OCI-LY1 (cell line): ENCODE data around the gene PTPRT.

Source experiments
- H2AFZ ChIP-seq: fragments of 200-600 bp; sonication (generic), shearing (Covaris generic); 2 replicates; pipeline ENCODE4 v1.6.0; 2014; ENCODE audit warnings: antibody characterized with exemption, mild to moderate bottlenecking, low read length
- H3F3A ChIP-seq: fragments of 200-600 bp; sonication (generic), shearing (Covaris generic); 2 replicates; pipeline ENCODE4 v1.6.0; 2014; ENCODE audit warnings: mild to moderate bottlenecking, antibody characterized with exemption, low read length, moderate library complexity; ENCODE audit not compliant: insufficient read depth
- H3K27ac ChIP-seq: fragments of 200-600 bp; sonication (generic); 2 replicates; pipeline ENCODE4 v1.5.1; 2014; ENCODE audit warnings: low read length, mixed run types, mild to moderate bottlenecking, low read depth; ENCODE audit not compliant: poor library complexity, severe bottlenecking
- H3K27me3 ChIP-seq: fragments of 200-600 bp; sonication (generic); 2 replicates; pipeline ENCODE4 v1.6.0; 2014; ENCODE audit warnings: antibody characterized with exemption, mild to moderate bottlenecking, low read length, moderate library complexity; ENCODE audit not compliant: insufficient read depth
- H3K36me3 ChIP-seq: fragments of 200-600 bp; sonication (generic); 2 replicates; pipeline ENCODE4 v1.6.1; 2014; ENCODE audit warnings: mild to moderate bottlenecking, antibody characterized with exemption, low read length, moderate library complexity, mixed read lengths; ENCODE audit not compliant: insufficient read depth
- H3K4me1 ChIP-seq: fragments of 200-600 bp; sonication (generic); 2 replicates; pipeline ENCODE4 v1.5.1; 2014; ENCODE audit warnings: mild to moderate bottlenecking, low read length, moderate library complexity; ENCODE audit not compliant: insufficient read depth, severe bottlenecking
- H3K4me2 ChIP-seq: fragments of 200-600 bp; sonication (generic), shearing (Covaris generic); 2 replicates; pipeline ENCODE4 v1.6.1; 2014; ENCODE audit warnings: low read length
- H3K4me3 ChIP-seq: fragments of 200-600 bp; sonication (generic); 2 replicates; pipeline ENCODE4 v1.5.1; 2014; ENCODE audit warnings: low read length, low read depth, mild to moderate bottlenecking, mixed read lengths; ENCODE audit not compliant: poor library complexity, severe bottlenecking
- H3K79me2 ChIP-seq: fragments of 200-600 bp; shearing (Covaris generic); 2 replicates; pipeline ENCODE4 v1.6.1; 2016; ENCODE audit warnings: mixed run types, low read length, mixed read lengths; ENCODE audit not compliant: insufficient read depth
- H3K9ac ChIP-seq: fragments of 200-600 bp; sonication (generic), shearing (Covaris generic); 2 replicates; pipeline ENCODE4 v1.6.1; 2014; ENCODE audit warnings: mild to moderate bottlenecking, low read length, mixed read lengths
- H3K9me2 ChIP-seq: fragments of 200-600 bp; sonication (generic), shearing (Covaris generic); 2 replicates; pipeline ENCODE4 v1.6.1; 2014; ENCODE audit warnings: low read depth, mild to moderate bottlenecking, low read length, mixed read lengths
- H3K9me3 ChIP-seq: fragments of 200-600 bp; shearing (Covaris generic); 2 replicates; pipeline ENCODE4 v1.6.1; 2014; ENCODE audit warnings: low read length, mixed read lengths
- H4K20me1 ChIP-seq: fragments of 200-600 bp; sonication (generic), shearing (Covaris generic); 2 replicates; pipeline ENCODE4 v1.6.0; 2016; ENCODE audit warnings: mild to moderate bottlenecking, low read length; ENCODE audit not compliant: insufficient read depth
- CTCF ChIP-seq: fragments of 200-600 bp; sonication (generic), shearing (Covaris generic); IDR thresholded peaks from 2 replicates; pipeline ENCODE4 v1.5.1; 2017; ENCODE audit warnings: mild to moderate bottlenecking, antibody characterized with exemption, low read length, moderate library complexity, mixed read lengths
- EZH2 ChIP-seq: fragments of 200-600 bp; sonication (generic), shearing (Covaris generic); IDR thresholded peaks from 2 replicates; pipeline ENCODE4 v1.8.0; 2017; ENCODE audit warnings: borderline replicate concordance, mixed run types, mild to moderate bottlenecking, antibody characterized with exemption, low read length, moderate library complexity, mixed read lengths

PTPRT gene

GRCh38 chr20:42988319-42988718 lies 201.4 kb downstream of the PTPRT start:
- Histone ChIP-seq H3K9ac (no peak overlapping the region), H3K27me3 (peaks cover 4% of the 10 kb centered on the region; the same call in 1 of the 2 replicates), H3K9me3 (no peaks in the 10 kb centered on the region), H3K36me3 (no peaks in the 10 kb centered on the region), H3K79me2 (no peaks in the 10 kb centered on the region), H2AFZ (no peak overlapping the region), H4K20me1 (no peaks in the 10 kb centered on the region), H3K27ac (no peak overlapping the region), H3K9me2 (no peaks in the 10 kb centered on the region), H3F3A (no peaks in the 10 kb centered on the region), H3K4me1 (no peaks in the 10 kb centered on the region), H3K4me3 (no peak overlapping the region), H3K4me2 (no peak overlapping the region)
- TF ChIP-seq EZH2: no peak
- TF ChIP-seq CTCF: no peak

GRCh38 chr20:42987376-42988114 lies 202.2 kb downstream of the PTPRT start:
- Histone ChIP-seq H3K9me2 (no peaks in the 10 kb centered on the region), H4K20me1 (no peaks in the 10 kb centered on the region), H3K79me2 (no peaks in the 10 kb centered on the region), H3K27me3 (peaks cover 4% of the 10 kb centered on the region; the same call in 1 of the 2 replicates), H3K36me3 (no peaks in the 10 kb centered on the region), H3K9me3 (no peaks in the 10 kb centered on the region), H3K4me2 (no peak overlapping the region), H3F3A (no peaks in the 10 kb centered on the region), H3K27ac (no peak overlapping the region), H3K9ac (no peak overlapping the region), H3K4me3 (no peak overlapping the region), H2AFZ (no peak overlapping the region), H3K4me1 (no peaks in the 10 kb centered on the region)
- no peak for TF ChIP-seq CTCF
- no peak for TF ChIP-seq EZH2

GRCh38 chr20:42986143-42986773 lies 203.4 kb downstream of the PTPRT start:
- Histone ChIP-seq H3K4me1 (no peaks in the 10 kb centered on the region), H3K27me3 (peaks cover 4% of the 10 kb centered on the region; the same call in 1 of the 2 replicates), H3K27ac (no peak overlapping the region), H3K9ac (no peak overlapping the region), H3K79me2 (no peaks in the 10 kb centered on the region), H3K9me2 (no peaks in the 10 kb centered on the region), H3K9me3 (no peaks in the 10 kb centered on the region), H3K4me3 (no peak overlapping the region), H2AFZ (no peak overlapping the region), H4K20me1 (no peaks in the 10 kb centered on the region), H3K36me3 (no peaks in the 10 kb centered on the region), H3F3A (no peaks in the 10 kb centered on the region), H3K4me2 (no peak overlapping the region)
- TF ChIP-seq EZH2 (no peak), CTCF (no peak)
